ENCODE measurements around the gene CACNA1C. TPM values are rescaled to one million over a fixed set of nuclear protein-coding genes. Genes with fewer than 3 reads are reported as not detected.

The CACNA1C gene
- total and polyA plus RNA-seq, 5 donors = 34.6 to 163 (median 123) TPM

DNA sequence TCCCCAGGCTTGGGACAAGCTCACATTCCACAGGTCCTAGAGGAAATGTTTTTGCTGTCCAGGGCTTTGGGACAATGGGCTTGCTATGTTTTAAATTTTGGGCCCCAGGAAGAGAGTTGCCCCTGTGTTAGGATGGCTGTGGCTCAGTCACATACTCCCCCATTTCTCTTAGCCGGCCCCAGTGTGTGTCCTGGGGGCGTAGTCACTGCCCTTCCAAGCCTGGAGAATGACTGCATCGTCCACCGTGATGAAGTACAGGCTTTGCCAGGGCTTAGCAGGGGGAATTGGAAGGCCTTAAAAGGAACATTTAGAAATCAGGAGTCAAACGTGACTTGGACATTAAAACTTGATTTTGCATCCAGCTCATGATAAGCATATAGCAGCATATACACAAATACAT, 293.6 kb downstream of the CACNA1C start:
- ATAC-seq (no peak), DNase-seq (no peak)
- no peak overlapping the region for H3K4me3 ChIP-seq (ENCODE audit: low read length)
- H3K4me1 ChIP-seq (ENCODE audit: control insufficient read depth, insufficient read depth, low read length) = peaks cover 25% of the 10 kb centered on the region
- H3K27me3 ChIP-seq (ENCODE audit: control insufficient read depth, insufficient read depth) = no peaks in the 10 kb centered on the region
- H3K27ac ChIP-seq (ENCODE audit: low read length) = no peak overlapping the region
- no peaks in the 10 kb centered on the region for H3K9me3 ChIP-seq (ENCODE audit: control insufficient read depth, low read length)
- intact Hi-C loops (cut with DNase I) = no loop called here
- 55% methylated on average over 5 of the region's 5 CpGs for WGBS

- ATAC-seq (peak in 1 of 2 donors; percentile 9), DNase-seq (no peak)
- Histone ChIP-seq H3K9me3 (ENCODE audit: control insufficient read depth, low read length) (no peaks in the 10 kb centered on the region), H3K4me1 (ENCODE audit: control insufficient read depth, insufficient read depth, low read length) (peaks cover 23% of the 10 kb centered on the region), H3K27ac (ENCODE audit: low read length) (no peak overlapping the region), H3K4me3 (ENCODE audit: low read length) (no peak overlapping the region), H3K27me3 (ENCODE audit: control insufficient read depth, insufficient read depth) (no peaks in the 10 kb centered on the region)
- WGBS = 88% methylated on average over 6 of the region's 6 CpGs
- intact Hi-C loops (cut with DNase I) = no loop called here
Measured at GRCh38 chr12:2347137-2347843, 294.5 kb downstream of the CACNA1C start.

DNA sequence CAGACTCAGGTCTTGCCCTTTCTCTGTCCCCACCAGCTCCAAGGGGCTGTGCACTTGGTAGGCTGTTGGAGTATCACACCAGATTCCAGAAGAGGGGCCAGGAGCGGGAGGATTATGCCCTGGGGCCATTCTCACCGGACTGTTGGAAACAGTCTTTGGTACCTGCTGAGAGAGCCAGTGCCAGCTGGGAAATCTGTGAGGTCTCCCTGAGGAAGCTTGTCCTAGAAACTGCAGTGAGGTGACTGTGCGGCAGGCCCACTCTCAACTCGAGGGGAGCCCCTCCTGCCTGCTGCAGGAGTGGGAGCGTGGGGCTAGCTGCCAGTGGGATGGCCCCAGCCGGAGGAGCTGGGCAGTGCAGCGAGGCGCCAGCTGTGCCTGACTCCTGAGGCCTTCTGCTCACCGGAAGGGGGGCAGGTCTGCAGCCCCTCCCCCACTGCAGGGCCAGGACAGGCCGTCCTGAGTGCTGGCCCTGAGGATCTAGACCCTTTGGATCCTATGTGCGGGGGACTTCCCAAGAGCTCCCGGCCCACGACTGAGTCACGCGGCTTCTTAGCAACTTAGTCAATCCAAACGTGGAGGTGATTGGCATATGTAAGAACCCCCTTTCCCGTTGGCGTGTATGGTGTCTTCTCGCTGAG, 295.2 kb downstream of the CACNA1C start:
- WGBS = 76% methylated on average over 19 of the region's 19 CpGs
- DNase-seq (no peak), ATAC-seq (peak; percentile 20 to 23)
- H3K4me1 ChIP-seq (ENCODE audit: control insufficient read depth, insufficient read depth, low read length) = peaks cover 23% of the 10 kb centered on the region
- intact Hi-C loops (cut with DNase I) = no loop called here
- H3K27me3 ChIP-seq (ENCODE audit: control insufficient read depth, insufficient read depth) = no peaks in the 10 kb centered on the region
- no peak overlapping the region for H3K4me3 ChIP-seq (ENCODE audit: low read length)
- H3K9me3 ChIP-seq (ENCODE audit: control insufficient read depth, low read length) = no peaks in the 10 kb centered on the region
- no peak overlapping the region for H3K27ac ChIP-seq (ENCODE audit: low read length)

DNA sequence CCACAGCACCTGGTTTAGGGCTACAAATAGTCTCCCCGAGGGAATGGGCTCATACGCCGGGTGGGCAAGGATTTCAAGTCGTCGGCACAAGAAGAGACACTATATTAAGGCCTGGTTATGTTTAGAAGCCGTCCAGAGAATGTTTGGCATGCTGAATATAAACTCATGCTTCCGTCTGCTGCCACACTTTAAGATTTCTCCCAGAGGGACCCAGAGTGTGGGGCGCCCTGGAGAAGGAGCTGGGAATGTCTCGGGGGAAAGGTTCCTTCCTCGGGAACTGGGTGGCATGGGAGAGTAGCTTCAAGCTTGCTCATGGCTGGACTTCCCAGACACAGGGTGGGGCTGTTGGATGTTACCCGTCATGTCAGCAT, 295.7 kb downstream of the CACNA1C start:
- H3K27me3 ChIP-seq (ENCODE audit: control insufficient read depth, insufficient read depth) = no peaks in the 10 kb centered on the region
- H3K4me3 ChIP-seq (ENCODE audit: low read length) = no peak overlapping the region
- no peaks in the 10 kb centered on the region for H3K9me3 ChIP-seq (ENCODE audit: control insufficient read depth, low read length)
- no peak overlapping the region for H3K27ac ChIP-seq (ENCODE audit: low read length)
- peaks cover 23% of the 10 kb centered on the region for H3K4me1 ChIP-seq (ENCODE audit: control insufficient read depth, insufficient read depth, low read length)
- intact Hi-C loops (cut with DNase I) = no loop called here
- WGBS = 67% methylated on average over 11 of the region's 11 CpGs
- no peak for ATAC-seq
- no peak for DNase-seq

- no peak for DNase-seq
- no peak overlapping the region for H3K27ac ChIP-seq (ENCODE audit: low read length)
- H3K27me3 ChIP-seq (ENCODE audit: control insufficient read depth, insufficient read depth) = no peaks in the 10 kb centered on the region
- 95% methylated on average over 8 of the region's 8 CpGs for WGBS
- intact Hi-C loops (cut with DNase I) = no loop called here
- peaks cover 10% of the 10 kb centered on the region for H3K4me1 ChIP-seq (ENCODE audit: control insufficient read depth, insufficient read depth, low read length)
- H3K9me3 ChIP-seq (ENCODE audit: control insufficient read depth, low read length) = no peaks in the 10 kb centered on the region
- no peak overlapping the region for H3K4me3 ChIP-seq (ENCODE audit: low read length)
- no peak for ATAC-seq
Measured at GRCh38 chr12:2351161-2351560, 298.4 kb downstream of the CACNA1C start.

- intact Hi-C loops (cut with DNase I) = no loop called here
- 93% methylated on average over 6 of the region's 6 CpGs for WGBS
- Histone ChIP-seq H3K4me1 (ENCODE audit: control insufficient read depth, insufficient read depth, low read length) (peaks cover 6% of the 10 kb centered on the region), H3K9me3 (ENCODE audit: control insufficient read depth, low read length) (no peaks in the 10 kb centered on the region), H3K27me3 (ENCODE audit: control insufficient read depth, insufficient read depth) (no peaks in the 10 kb centered on the region), H3K4me3 (ENCODE audit: low read length) (no peak overlapping the region), H3K27ac (ENCODE audit: low read length) (no peak overlapping the region)
- DNase-seq (no peak), ATAC-seq (no peak)
Measured at GRCh38 chr12:2352203-2352602, 299.4 kb downstream of the CACNA1C start.

- H3K4me1 ChIP-seq (ENCODE audit: control insufficient read depth, insufficient read depth, low read length) = peaks cover 5% of the 10 kb centered on the region
Measured at GRCh38 chr12:2353281-2353680, 300.5 kb downstream of the CACNA1C start.

GRCh38 chr12:2353691-2354090, 300.9 kb downstream of the CACNA1C start:
- H3K9me3 ChIP-seq (ENCODE audit: control insufficient read depth, low read length) = no peaks in the 10 kb centered on the region
- intact Hi-C loops (cut with DNase I) = no loop called here
- DNase-seq = no peak
- peak in 1 of 2 donors; percentile 9 for ATAC-seq
- no peaks in the 10 kb centered on the region for H3K27me3 ChIP-seq (ENCODE audit: control insufficient read depth, insufficient read depth)
- 72% methylated on average over 6 of the region's 6 CpGs for WGBS
- peaks cover 7% of the 10 kb centered on the region for H3K4me1 ChIP-seq (ENCODE audit: control insufficient read depth, insufficient read depth, low read length)
- H3K27ac ChIP-seq (ENCODE audit: low read length) = no peak overlapping the region
- no peak overlapping the region for H3K4me3 ChIP-seq (ENCODE audit: low read length)

More at GRCh38 chr12:2353281-2353680, 300.5 kb downstream of the CACNA1C start:
- Histone ChIP-seq H3K27ac (ENCODE audit: low read length) (no peak overlapping the region), H3K4me3 (ENCODE audit: low read length) (no peak overlapping the region), H3K9me3 (ENCODE audit: control insufficient read depth, low read length) (no peaks in the 10 kb centered on the region), H3K27me3 (ENCODE audit: control insufficient read depth, insufficient read depth) (no peaks in the 10 kb centered on the region)
- ATAC-seq (no peak), DNase-seq (no peak)
- 95% methylated on average over 9 of the region's 9 CpGs for WGBS
- intact Hi-C loops (cut with DNase I) = no loop called here

- no peak for DNase-seq
- H3K4me3 ChIP-seq (ENCODE audit: low read length) = no peak overlapping the region
- no peaks in the 10 kb centered on the region for H3K27me3 ChIP-seq (ENCODE audit: control insufficient read depth, insufficient read depth)
- intact Hi-C loops (cut with DNase I) = no loop called here
- peak in 1 of 2 donors; percentile 54 for ATAC-seq
- peaks cover 11% of the 10 kb centered on the region for H3K4me1 ChIP-seq (ENCODE audit: control insufficient read depth, insufficient read depth, low read length)
- H3K27ac ChIP-seq (ENCODE audit: low read length) = no peak overlapping the region
- H3K9me3 ChIP-seq (ENCODE audit: control insufficient read depth, low read length) = no peaks in the 10 kb centered on the region
- WGBS = 54% methylated on average over 19 of the region's 19 CpGs
Measured at GRCh38 chr12:2354151-2354991, 301.6 kb downstream of the CACNA1C start.

DNA sequence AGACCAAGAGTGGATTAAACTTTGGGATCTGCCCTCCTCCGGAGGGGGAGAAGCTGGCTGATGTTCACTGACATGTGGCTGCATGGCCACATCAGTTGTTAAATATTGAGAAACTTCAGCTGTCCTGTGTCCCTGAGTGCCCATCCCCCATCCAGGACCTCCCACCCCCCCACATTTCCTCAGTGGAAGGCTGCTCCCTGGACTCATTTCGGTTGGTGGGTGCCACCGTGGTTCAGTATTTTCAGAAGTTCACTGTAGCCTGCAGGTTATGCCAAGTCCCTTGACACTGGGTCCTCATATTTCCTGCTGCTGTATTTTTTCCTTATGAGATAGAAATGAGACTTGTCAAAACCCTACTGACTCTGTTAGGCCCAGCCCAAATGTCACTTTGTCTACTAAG, 302.4 kb downstream of the CACNA1C start:
- ATAC-seq = no peak
- peaks cover 14% of the 10 kb centered on the region for H3K4me1 ChIP-seq (ENCODE audit: control insufficient read depth, insufficient read depth, low read length)
- DNase-seq = no peak
- no peak overlapping the region for H3K27ac ChIP-seq (ENCODE audit: low read length)
- 64% methylated on average over 3 of the region's 3 CpGs for WGBS
- H3K27me3 ChIP-seq (ENCODE audit: control insufficient read depth, insufficient read depth) = no peaks in the 10 kb centered on the region
- intact Hi-C loops (cut with DNase I) = no loop called here
- no peaks in the 10 kb centered on the region for H3K9me3 ChIP-seq (ENCODE audit: control insufficient read depth, low read length)
- H3K4me3 ChIP-seq (ENCODE audit: low read length) = no peak overlapping the region

GRCh38 chr12:2355604-2356003, 302.8 kb downstream of the CACNA1C start:
- no peak for ATAC-seq
- H3K27ac ChIP-seq (ENCODE audit: low read length) = no peak overlapping the region
- H3K9me3 ChIP-seq (ENCODE audit: control insufficient read depth, low read length) = no peaks in the 10 kb centered on the region
- H3K4me1 ChIP-seq (ENCODE audit: control insufficient read depth, insufficient read depth, low read length) = peaks cover 14% of the 10 kb centered on the region
- H3K27me3 ChIP-seq (ENCODE audit: control insufficient read depth, insufficient read depth) = no peaks in the 10 kb centered on the region
- DNase-seq = no peak
- 92% methylated on average over 5 of the region's 5 CpGs for WGBS
- no peak overlapping the region for H3K4me3 ChIP-seq (ENCODE audit: low read length)
- intact Hi-C loops (cut with DNase I) = no loop called here
